ENCODE measurements around the gene PDGFD. TPM values are rescaled to one million over a fixed set of nuclear protein-coding genes. Genes with fewer than 3 reads are reported as not detected.

Gene PDGFD
- total and polyA plus RNA-seq, 2 experiments from 2014 or later, result 1.9 to 4.5 TPM

DNA sequence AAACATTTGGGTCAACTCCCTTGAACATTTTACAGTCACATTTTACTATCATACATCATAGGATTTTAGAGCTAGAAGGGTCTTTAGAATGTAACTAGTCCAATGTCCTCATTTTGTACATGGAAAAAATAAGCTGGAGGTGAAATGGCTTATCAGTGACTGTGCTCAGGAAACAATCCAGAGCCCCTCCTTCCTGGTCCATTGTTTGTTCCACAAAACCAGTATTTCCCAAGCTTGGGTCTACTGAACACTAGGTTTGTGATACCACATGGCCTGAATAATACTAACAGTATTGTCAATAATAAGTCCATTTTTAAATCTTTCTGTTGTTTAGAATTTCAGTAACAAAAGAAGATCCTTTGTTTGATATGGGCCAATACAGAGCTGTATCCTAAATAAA is 27.1 kb downstream of the PDGFD start (continued):
- no peak for TF ChIP-seq CTCF (conservative IDR thresholded peaks at IDR 0.05; ENCODE audit: low read depth in 2 of 2)

DNA sequence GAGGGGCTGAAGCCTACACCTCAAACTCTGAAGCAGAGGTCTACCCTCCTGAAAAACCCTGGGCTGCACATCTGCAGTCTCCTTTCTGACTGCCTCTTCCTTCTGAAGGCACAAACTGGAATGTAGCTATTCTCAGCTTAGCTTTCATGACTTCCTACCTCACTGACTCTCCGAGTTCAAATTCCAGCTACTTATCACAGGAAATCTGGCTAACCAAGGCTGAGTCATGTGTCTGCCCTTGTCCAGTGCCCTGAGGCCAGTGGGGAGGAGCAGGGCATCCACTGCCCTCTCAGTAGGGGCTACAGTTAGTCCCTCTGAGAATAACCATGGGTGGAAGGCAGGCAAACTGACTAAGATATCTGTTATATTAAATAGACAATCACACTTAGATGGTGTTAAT is 29.2 kb downstream of the PDGFD start:
- H2AFZ ChIP-seq, result no peak overlapping the region
- H3K4me2 ChIP-seq, result no peak overlapping the region
- TF ChIP-seq, protein P1, sequence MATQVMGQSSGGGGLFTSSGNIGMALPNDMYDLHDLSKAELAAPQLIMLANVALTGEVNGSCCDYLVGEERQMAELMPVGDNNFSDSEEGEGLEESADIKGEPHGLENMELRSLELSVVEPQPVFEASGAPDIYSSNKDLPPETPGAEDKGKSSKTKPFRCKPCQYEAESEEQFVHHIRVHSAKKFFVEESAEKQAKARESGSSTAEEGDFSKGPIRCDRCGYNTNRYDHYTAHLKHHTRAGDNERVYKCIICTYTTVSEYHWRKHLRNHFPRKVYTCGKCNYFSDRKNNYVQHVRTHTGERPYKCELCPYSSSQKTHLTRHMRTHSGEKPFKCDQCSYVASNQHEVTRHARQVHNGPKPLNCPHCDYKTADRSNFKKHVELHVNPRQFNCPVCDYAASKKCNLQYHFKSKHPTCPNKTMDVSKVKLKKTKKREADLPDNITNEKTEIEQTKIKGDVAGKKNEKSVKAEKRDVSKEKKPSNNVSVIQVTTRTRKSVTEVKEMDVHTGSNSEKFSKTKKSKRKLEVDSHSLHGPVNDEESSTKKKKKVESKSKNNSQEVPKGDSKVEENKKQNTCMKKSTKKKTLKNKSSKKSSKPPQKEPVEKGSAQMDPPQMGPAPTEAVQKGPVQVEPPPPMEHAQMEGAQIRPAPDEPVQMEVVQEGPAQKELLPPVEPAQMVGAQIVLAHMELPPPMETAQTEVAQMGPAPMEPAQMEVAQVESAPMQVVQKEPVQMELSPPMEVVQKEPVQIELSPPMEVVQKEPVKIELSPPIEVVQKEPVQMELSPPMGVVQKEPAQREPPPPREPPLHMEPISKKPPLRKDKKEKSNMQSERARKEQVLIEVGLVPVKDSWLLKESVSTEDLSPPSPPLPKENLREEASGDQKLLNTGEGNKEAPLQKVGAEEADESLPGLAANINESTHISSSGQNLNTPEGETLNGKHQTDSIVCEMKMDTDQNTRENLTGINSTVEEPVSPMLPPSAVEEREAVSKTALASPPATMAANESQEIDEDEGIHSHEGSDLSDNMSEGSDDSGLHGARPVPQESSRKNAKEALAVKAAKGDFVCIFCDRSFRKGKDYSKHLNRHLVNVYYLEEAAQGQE (IDR thresholded peaks at IDR 0.05; ENCODE audit: unreplicated experiment), result no peak
- no peak for TF ChIP-seq JUNB (IDR thresholded peaks at IDR 0.05; ENCODE audit: unreplicated experiment)
- no peak for TF ChIP-seq EZH2 (IDR thresholded peaks at IDR 0.05; ENCODE audit: low read depth, unreplicated experiment)
- TF ChIP-seq ETS1 (IDR thresholded peaks at IDR 0.05), result no peak
- no peak for TF ChIP-seq CREB1 (CRISPR knock-in tag; IDR thresholded peaks at IDR 0.05; ENCODE audit: low read depth)
- TF ChIP-seq CTCF (conservative IDR thresholded peaks at IDR 0.05; ENCODE audit: low read depth in 2 of 2), result no peak
- TF ChIP-seq STAT1 (IDR thresholded peaks at IDR 0.05; ENCODE audit: unreplicated experiment), result no peak
- TF ChIP-seq ZNF114 (CRISPR knock-in tag; IDR thresholded peaks at IDR 0.05), result no peak
- TF ChIP-seq EZH2phosphoT487 (IDR thresholded peaks at IDR 0.05; ENCODE audit: unreplicated experiment), result no peak
- TF ChIP-seq NANOG (IDR thresholded peaks at IDR 0.05; ENCODE audit: borderline replicate concordance), result no peak
- TF ChIP-seq POLR2AphosphoS5 (IDR thresholded peaks at IDR 0.05; ENCODE audit: low read depth), result no peak

More for the DNA sequence above, 29.2 kb downstream of the PDGFD start:
- Histone ChIP-seq H3K4me1 (ENCODE audit: insufficient read depth) (no peaks in the 10 kb centered on the region), H3K27ac (ENCODE audit: low read depth) (no peak overlapping the region), H3F3A (replicated peaks; ENCODE audit: low read depth) (no peaks in the 10 kb centered on the region), H3K9me2 (ENCODE audit: insufficient read depth) (no peaks in the 10 kb centered on the region), H4K20me1 (replicated peaks; ENCODE audit: insufficient read depth) (no peaks in the 10 kb centered on the region), H3K27me3 (ENCODE audit: insufficient read depth) (no peaks in the 10 kb centered on the region), H3K4me3 (no peak overlapping the region), H3K36me3 (ENCODE audit: insufficient read depth) (no peaks in the 10 kb centered on the region), H3K79me2 (replicated peaks; ENCODE audit: insufficient read depth) (no peaks in the 10 kb centered on the region)
- no peak overlapping the region for H3K27ac Mint-ChIP-seq
- no peaks in the 10 kb centered on the region for H3K9me3 Mint-ChIP-seq
- no peak for DNase-seq (ENCODE audit: low spot score)
- H3K4me3 Mint-ChIP-seq, result no peak overlapping the region
- H3K4me1 Mint-ChIP-seq, result no peaks in the 10 kb centered on the region
- ATAC-seq, result no peak
- no peaks in the 10 kb centered on the region for H3K36me3 Mint-ChIP-seq (ENCODE audit: low read depth)
- peaks cover 2% of the 10 kb centered on the region for H3K27me3 Mint-ChIP-seq (ENCODE audit: insufficient read depth, low read depth, poor library complexity)
